ENCODE results near the gene MUC2. TPM values are rescaled to one million over a fixed set of nuclear protein-coding genes. Genes with fewer than 3 reads are reported as not detected.

The MUC2 gene
- total RNA-seq, 1 experiment from 2014 or later, result 0.04 TPM

DNA sequence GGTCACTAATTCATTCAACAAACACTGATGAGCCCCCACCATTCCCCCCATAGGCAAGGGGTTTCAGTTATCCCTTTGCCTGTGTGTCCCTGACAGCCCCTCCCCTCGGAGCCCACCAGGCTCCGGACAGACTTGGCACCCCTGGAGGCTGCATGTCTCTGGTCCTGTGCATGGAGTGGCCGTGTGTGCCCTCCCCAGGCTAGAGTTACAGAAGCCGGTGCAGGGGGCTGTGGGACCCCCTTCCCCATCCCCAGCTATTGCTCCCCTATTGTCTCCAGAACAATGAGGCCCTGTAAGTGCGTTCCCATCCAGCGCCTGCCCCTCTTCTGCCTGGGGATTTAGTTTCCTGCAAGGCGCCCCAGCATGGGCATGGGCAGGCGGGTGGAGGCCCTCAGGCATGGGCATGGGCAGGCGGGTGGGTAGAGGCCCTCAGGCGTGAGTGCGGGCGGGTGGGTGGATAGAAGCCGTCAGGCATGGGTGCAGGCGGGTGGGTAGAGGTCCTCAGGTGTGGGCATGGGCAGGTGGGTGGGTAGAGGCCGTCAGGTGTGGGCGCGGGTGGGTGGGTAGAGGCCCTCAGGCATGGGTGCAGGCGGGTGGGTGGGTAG is 1.5 kb downstream of the MUC2 start:
- no TSS peak for BruUV-seq (replicated peaks)
- Histone ChIP-seq H4K20me1 (ENCODE audit: insufficient read depth) (no peaks in the 10 kb centered on the region), H3K27ac (no peak overlapping the region), H3K4me2 (no peak overlapping the region), H3K27me3 (ENCODE audit: insufficient read depth, low read depth) (no peaks in the 10 kb centered on the region), H3K9me3 (ENCODE audit: insufficient read depth, low read depth) (no peaks in the 10 kb centered on the region), H3K9me2 (ENCODE audit: insufficient read depth) (no peaks in the 10 kb centered on the region), H3K4me3 (no peak overlapping the region), H3K36me3 (ENCODE audit: low read depth) (no peaks in the 10 kb centered on the region), H3F3A (ENCODE audit: insufficient read depth, low read depth) (no peaks in the 10 kb centered on the region), H3K4me1 (replicated peaks; ENCODE audit: insufficient read depth) (peaks cover 22% of the 10 kb centered on the region), H3K79me2 (ENCODE audit: low read depth) (no peaks in the 10 kb centered on the region), H2AFZ (no peak overlapping the region)
- DNase-seq, result no peak
- ChIA-PET POLR2A (ENCODE audit: unreplicated experiment) (no interaction called here), CTCF (no interaction called here)
- TF ChIP-seq, protein P1, sequence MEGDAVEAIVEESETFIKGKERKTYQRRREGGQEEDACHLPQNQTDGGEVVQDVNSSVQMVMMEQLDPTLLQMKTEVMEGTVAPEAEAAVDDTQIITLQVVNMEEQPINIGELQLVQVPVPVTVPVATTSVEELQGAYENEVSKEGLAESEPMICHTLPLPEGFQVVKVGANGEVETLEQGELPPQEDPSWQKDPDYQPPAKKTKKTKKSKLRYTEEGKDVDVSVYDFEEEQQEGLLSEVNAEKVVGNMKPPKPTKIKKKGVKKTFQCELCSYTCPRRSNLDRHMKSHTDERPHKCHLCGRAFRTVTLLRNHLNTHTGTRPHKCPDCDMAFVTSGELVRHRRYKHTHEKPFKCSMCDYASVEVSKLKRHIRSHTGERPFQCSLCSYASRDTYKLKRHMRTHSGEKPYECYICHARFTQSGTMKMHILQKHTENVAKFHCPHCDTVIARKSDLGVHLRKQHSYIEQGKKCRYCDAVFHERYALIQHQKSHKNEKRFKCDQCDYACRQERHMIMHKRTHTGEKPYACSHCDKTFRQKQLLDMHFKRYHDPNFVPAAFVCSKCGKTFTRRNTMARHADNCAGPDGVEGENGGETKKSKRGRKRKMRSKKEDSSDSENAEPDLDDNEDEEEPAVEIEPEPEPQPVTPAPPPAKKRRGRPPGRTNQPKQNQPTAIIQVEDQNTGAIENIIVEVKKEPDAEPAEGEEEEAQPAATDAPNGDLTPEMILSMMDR (conservative IDR thresholded peaks at IDR 0.05), result no peak
- TF ChIP-seq EZH2 (IDR thresholded peaks at IDR 0.05; ENCODE audit: low read depth), result no peak
- intact Hi-C loops (cut with micrococcal nuclease; ENCODE audit: unreplicated experiment), result no loop called here

DNA sequence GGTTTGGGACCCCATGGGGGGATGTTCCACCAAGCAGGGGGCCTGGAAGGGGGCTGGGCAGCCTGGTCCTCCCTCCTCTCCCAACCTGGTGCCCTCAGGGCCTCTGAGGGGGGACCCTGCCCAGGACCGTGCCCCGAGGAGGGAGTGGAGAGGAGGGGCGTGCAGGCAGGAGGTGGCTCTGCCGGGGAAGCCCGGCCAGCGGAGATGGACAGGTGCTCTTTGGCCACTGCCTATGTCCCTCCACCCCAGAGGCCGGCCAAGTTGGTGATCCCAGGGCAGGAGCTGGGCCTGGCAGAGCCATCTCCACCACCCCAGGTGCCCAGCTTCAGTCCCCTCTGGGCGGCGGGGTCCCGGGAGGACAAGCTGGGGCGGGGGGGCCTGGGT is 2.4 kb downstream of the MUC2 start:
- TF ChIP-seq, protein P1 (conservative IDR thresholded peaks at IDR 0.05), result no peak
- no peak for TF ChIP-seq EZH2 (IDR thresholded peaks at IDR 0.05; ENCODE audit: low read depth)
- no peaks in the 10 kb centered on the region for H3F3A ChIP-seq (ENCODE audit: insufficient read depth, low read depth)
- H3K27ac ChIP-seq, result no peak overlapping the region
- H4K20me1 ChIP-seq (ENCODE audit: insufficient read depth), result no peaks in the 10 kb centered on the region
- no peak overlapping the region for H3K4me2 ChIP-seq
- BruUV-seq (replicated peaks), result no TSS peak
- no peaks in the 10 kb centered on the region for H3K9me2 ChIP-seq (ENCODE audit: insufficient read depth)
- no peak overlapping the region for H2AFZ ChIP-seq
- CTCF ChIA-PET, result no interaction called here
- H3K36me3 ChIP-seq (ENCODE audit: low read depth), result no peaks in the 10 kb centered on the region
- peaks cover 21% of the 10 kb centered on the region for H3K4me1 ChIP-seq (replicated peaks; ENCODE audit: insufficient read depth)
- DNase-seq, result no peak
- no peaks in the 10 kb centered on the region for H3K27me3 ChIP-seq (ENCODE audit: insufficient read depth, low read depth)
- no peak overlapping the region for H3K4me3 ChIP-seq
- POLR2A ChIA-PET (ENCODE audit: unreplicated experiment), result no interaction called here
- intact Hi-C loops (cut with micrococcal nuclease; ENCODE audit: unreplicated experiment), result no loop called here
- H3K9me3 ChIP-seq (ENCODE audit: insufficient read depth, low read depth), result no peaks in the 10 kb centered on the region
- H3K79me2 ChIP-seq (ENCODE audit: low read depth), result no peaks in the 10 kb centered on the region

- Histone ChIP-seq H3K27me3 (ENCODE audit: insufficient read depth, low read depth) (no peaks in the 10 kb centered on the region), H3K9me2 (ENCODE audit: insufficient read depth) (no peaks in the 10 kb centered on the region), H3F3A (ENCODE audit: insufficient read depth, low read depth) (no peaks in the 10 kb centered on the region), H3K4me3 (no peak overlapping the region), H3K4me1 (replicated peaks; ENCODE audit: insufficient read depth) (peaks cover 15% of the 10 kb centered on the region), H3K27ac (no peak overlapping the region), H3K79me2 (ENCODE audit: low read depth) (no peaks in the 10 kb centered on the region), H3K36me3 (ENCODE audit: low read depth) (no peaks in the 10 kb centered on the region), H4K20me1 (ENCODE audit: insufficient read depth) (no peaks in the 10 kb centered on the region), H3K9me3 (ENCODE audit: insufficient read depth, low read depth) (no peaks in the 10 kb centered on the region), H3K4me2 (no peak overlapping the region), H2AFZ (no peak overlapping the region)
- no peak for DNase-seq
- ChIA-PET CTCF (no interaction called here), POLR2A (ENCODE audit: unreplicated experiment) (no interaction called here)
- no TSS peak for BruUV-seq (replicated peaks)
- intact Hi-C loops (cut with micrococcal nuclease; ENCODE audit: unreplicated experiment), result no loop called here
- TF ChIP-seq, protein P1 (conservative IDR thresholded peaks at IDR 0.05), result no peak
- no peak for TF ChIP-seq EZH2 (IDR thresholded peaks at IDR 0.05; ENCODE audit: low read depth)
Measured at GRCh38 chr11:1077417-1078119, 2.9 kb downstream of the MUC2 start.

Measured in PC-9 (cell line).